GM21576 (cell line): ENCODE data around the gene PPP1R17.

Experiments
- ATAC-seq: cut with Tn5 transposase; IDR thresholded peaks from one replicate; pipeline ENCODE4 v1.9.1; 2021; ENCODE audit warnings: mild to moderate bottlenecking, moderate library complexity; ENCODE audit not compliant: unreplicated experiment

PPP1R17 gene

DNA sequence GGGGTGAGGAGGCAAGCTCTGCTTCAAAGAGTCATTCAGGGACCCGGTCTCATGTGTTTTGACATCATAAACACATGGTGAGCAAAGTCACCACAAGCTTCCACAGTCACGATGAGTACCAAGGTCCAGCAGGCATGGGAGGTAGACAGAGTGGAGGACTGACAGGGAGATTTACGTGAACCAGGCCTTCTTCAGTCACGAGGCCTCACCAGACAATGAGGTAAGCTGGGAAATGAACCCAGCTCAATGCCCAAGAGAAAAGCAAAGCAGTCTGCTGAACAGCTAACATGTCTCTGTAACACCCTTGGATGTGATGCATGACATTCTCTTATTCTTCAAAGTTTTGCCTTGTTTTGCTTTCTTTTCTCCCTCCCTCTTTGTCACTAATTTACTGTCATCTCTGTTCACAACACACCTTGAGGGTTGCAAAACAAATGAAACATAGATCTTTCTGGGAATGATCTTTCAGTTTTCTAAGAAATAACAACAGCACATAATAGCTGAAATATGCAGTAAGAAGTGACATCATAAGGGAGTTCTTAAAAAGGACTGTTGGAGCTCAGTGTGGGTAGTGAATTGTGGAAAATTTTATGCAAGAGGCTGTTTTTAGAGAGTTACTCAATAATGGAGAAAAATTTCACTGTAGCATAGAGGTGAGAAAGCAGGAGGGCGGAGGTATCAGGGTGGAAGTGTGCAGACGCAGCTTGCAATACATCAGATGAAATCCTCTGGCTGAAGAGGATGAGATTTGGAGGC lies 9.0 kb downstream of the PPP1R17 start:
- no peak for ATAC-seq

DNA sequence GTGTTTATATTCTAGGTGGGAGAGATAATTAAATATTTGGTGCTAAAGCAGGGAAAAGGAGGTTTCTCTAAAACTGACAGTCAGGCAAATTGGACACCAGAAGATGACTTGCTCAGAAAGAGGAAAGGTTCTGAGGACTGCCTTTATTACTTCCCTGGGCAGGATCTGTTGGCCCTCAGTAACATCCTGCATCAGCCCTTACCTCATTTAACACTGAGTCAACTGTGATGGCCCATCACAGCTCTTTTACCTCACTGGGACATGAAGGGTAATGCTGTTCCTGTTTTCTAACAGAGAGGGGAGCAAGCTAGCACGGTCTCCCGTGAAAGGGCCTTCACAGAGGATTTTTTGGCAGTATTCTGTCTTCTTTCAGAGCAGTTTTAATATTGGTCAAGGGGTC lies 12.0 kb downstream of the PPP1R17 start:
- no peak for ATAC-seq

DNA sequence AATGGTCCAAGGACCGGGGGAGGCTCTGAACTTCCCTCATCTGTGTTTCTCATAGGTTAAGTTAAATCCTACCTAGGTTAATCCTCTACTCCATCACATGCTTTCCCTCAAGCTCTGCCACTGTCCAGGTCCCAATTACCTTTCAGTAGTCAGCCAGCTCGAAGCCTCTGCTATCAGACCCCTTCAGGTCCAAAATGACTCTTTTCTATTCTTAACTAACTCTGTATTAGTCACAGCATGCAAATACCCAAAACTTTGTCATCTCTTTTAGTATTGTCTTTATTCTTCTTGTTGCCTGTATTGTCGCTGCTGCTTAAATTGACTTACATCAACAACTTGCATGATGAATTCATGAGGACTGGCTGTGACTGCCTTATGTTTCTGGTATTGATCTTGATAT lies 15.3 kb downstream of the PPP1R17 start:
- no peak for ATAC-seq

DNA sequence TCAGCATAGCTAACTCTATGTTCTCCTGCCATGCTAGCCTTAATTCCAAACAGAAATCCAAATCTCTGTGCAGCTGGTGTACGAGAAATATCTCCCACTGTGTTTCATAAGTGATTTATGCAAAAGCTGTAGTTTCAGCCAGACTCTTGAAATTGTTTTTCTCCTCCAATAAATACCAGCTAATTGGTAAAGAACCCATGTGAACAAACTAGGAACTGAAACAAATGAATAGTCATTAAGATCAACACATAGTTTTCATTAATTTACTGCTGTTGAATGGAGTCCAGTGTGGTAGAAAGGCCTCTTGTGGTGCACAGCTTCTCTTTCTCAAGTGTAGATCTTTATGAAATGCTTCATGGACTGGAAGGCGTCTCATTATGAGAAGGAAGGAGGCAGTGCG lies 18.4 kb downstream of the PPP1R17 start:
- ATAC-seq = no peak

DNA sequence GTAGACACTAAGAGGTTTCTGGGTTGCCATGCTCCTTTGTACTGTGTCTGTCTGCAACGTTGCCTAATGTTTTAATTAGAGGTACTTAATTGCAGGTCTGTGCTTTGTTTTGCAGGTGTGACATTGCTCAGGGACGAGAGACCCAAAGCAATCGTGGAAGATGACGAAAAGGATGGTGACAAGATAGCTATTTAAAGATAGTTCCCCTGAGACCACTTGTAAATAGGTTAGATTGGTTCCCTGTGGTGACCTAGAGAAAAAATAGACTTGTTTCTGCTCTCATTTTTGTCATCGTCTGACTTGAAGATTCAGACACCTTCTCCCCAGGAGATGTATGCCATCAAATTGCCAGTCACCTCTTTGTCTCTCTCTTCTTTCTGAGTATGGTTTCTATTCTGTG lies 20.1 kb downstream of the PPP1R17 start:
- no peak for ATAC-seq

DNA sequence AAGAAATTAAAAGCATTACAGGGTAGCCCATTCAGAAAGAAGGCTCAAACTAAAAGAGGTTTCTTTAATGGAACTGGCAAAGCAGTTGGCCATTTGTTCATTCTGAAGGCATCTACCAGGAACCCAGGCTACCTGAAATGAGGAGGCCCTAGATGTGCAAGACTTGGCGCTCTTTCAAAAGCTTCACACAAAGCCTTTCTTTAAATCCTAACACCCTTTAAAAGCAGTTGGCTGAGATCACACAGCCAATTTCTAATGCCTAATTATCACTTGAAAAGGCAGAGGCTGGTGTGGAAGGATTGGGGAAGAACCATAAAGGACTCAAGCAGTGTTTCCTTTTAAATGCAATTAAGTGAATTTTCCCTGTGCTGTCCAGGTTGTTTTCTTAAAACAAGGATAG lies 23.2 kb downstream of the PPP1R17 start:
- ATAC-seq = no peak

DNA sequence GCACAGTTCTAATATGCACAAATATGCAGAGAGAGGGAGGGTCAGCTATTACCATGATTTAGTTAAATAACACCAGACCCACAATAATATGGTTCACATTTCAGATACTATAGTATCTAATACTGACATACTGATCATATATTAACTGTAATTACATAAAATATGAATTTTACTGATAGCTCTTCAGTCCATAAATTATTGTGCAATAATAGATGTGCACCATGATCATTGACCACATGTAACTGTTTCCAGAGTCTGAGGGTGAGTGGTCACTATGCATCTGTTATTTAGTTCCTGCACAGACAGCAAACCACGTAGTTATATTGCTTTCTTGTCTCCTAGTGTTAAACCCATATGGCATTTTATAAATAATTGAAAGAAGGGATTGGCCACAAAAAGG lies 29.3 kb downstream of the PPP1R17 start:
- no peak for ATAC-seq

DNA sequence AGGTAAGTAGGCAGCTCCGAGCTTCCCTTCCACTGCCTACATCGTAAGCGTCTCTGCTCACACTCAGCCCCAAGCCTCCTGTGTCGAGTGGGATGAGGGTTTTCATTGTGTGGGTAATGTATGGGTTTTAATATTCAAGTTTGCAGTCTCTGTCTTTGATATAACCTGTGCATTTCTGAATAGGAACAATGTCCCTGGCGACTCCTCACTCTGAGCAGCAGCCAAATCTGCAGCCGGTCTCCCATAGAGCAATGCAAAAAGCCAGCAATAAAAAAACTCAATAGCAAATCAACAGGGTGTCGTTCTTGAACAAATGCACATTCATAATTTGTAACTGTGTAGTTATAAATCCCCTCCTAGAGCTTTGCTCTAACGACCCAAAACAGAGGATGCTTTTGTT lies 33.4 kb downstream of the PPP1R17 start:
- no peak for ATAC-seq

DNA sequence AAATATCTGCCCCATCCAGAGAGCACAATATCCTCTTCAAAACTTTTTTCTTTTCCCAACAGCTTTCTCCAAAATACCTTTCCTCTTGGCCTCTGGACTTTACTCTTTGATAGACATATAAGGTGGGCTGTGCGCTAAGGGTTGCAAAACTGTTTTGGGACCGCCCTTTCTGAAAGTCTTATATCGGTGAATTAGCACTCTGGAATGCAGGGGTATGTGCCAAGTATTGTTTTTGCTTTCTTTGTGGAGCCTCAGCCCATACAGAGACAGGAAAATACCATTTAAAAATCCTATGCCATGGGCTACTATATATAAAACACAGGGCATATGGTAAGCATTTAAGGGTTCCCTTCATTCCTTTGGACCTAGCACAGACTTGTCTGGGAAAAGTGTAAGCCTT lies 37.7 kb downstream of the PPP1R17 start:
- ATAC-seq = no peak

DNA sequence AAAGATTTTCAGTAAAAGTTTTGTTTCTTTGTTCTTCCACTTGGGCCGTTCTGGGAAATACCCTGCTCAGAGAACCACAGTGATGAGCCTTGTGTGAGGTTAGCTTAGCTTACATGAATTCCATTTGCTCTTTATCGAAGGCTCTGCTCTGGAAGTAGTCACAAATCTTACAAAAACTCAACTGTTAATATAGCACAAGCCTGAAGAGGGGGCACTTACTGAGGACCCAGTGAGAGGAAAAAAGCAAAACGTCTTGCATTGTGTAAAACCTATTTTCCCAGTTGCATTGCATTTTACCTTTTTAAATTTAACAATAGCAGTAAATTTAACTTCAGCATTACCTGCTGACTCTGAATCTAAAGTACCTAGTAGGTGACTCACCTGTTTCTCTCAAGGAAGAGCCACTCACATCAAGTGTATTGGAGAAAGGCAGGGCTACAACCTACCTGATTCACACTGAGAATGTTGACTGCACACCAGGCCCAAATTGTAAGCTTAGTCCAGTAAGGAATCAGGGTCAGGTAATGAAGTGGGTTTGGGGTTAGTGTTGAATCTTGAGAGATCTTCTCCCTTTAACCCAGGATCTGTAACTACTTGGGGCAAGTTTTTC lies 42.3 kb downstream of the PPP1R17 start:
- ATAC-seq = no peak

DNA sequence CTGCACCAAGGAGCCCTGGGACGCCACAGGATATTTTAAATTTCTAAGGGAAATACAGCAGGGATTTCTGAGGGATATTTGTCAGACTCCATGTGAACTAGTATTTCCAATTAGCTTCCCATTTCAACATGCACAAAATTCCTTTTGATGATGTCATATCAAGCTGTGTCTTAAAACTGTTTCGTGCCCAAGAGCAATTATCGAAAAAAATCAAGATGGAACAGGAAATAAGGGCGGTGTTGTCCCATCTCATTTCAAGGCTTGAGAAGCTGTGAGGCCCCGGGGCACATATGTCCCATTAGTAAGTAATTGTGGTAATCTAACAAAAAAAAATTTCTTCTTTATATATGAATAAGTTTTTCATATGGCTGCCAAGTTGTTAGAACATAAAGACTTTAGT lies 47.4 kb downstream of the PPP1R17 start:
- ATAC-seq = no peak

DNA sequence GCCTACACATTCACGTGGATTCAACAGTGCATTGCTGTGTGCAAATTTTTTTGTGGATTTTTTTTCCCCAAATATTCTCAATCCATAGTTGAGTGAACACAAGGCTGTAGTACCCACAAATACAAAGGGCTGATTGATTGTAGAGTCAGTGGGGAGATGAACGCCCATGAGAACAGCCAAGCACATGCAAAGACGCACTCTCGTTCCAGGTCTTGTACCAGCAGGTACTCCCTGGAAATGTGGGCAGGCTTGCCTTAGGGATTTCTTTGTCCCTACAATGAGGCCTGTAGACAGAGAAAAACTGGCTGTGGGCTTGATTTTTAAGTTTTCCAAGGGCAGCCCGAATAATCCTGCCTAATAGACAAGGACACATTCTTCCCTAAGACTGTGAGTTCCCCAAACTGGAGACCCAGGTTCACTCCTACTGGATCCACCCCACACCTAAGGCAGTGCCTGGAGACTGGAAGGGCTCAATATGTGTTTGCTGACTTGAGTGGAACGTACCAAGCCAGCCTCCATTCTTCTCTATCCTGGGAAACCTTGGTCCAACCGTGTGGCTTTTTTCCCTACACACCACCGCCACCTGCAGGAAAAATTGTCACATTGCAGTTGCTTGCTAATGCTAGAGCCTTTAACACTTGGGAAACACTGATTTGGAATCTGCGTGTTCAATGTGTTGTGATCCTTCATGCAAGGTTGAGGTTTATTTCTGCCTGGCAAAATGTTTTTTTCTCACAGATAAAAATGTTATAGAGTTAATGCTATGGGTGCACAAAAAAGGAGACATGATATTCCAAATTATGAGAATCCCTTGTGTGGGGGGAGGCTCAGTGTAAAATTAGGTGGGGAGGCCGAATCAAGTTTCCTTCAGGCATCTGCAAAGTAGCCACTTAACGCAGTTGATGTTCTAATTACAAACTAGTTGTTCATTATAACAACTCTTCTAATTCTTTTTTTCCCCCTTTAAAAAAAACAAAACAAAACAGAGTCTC lies 49.3 kb downstream of the PPP1R17 start:
- ATAC-seq = no peak

DNA sequence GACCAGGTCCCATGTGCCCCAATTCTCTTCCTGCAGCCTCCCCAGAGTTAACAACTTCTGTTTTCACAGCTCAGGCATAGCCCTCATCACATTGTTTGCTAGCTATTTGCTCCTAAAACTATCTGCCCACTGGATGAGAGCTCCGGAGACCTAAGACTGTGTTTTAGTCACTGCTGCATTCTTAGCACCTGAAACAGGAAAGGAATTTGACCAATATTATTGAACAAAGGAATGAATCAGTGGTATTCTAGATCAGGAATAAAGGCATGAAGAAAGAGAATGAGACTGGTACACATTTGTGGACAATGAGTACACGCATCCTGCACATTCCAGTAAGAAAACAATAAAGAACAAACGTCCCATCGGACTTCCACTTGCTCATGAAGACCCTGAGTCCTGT lies 54.8 kb downstream of the PPP1R17 start:
- ATAC-seq = no peak

DNA sequence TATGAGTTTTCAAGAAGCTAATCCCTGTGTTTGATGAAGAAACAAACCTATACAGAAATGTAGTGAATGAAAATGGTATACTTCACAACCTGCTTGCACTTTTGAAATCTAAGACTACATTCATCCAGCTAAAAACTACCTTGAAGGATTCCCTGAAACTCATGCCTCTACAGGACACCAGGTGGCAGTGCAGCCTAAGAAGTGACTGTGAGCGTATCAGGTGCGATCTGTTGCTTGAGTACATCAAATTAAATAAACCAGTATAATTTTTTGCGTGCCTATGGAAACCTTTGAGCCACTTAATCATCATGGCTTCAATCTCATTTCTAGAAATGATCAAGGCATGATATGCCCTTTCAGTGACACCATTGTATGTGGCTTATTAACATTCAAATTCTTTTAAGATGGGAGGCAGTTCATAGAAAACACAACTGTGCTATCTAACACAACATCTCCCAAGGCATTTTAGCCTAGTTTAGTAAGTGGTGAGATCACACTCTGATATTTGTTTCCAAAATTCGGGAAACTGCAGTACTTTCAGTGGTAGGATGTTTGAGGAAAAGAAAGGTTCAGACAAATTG lies 57.4 kb downstream of the PPP1R17 start:
- peak; percentile 75 for ATAC-seq

DNA sequence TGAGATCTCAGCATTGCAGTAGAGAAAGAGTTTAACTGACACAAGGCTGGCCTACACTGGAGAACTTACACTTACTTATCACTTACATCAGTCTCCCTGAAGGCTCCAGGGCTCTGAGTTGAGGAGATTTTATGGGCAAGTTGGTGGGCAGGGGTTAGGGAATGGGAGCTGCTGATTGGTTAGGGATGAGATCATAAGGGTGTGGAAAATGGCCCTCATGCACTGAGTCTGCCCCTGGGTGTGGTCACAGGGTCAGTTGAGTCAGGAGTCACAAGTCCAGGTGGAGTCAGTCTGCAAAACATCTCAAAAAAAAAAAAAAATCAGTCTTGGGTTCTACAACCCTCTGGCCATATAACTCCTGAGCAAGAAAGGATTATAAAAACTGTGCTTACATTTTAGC lies 60.5 kb downstream of the PPP1R17 start:
- no peak for ATAC-seq

DNA sequence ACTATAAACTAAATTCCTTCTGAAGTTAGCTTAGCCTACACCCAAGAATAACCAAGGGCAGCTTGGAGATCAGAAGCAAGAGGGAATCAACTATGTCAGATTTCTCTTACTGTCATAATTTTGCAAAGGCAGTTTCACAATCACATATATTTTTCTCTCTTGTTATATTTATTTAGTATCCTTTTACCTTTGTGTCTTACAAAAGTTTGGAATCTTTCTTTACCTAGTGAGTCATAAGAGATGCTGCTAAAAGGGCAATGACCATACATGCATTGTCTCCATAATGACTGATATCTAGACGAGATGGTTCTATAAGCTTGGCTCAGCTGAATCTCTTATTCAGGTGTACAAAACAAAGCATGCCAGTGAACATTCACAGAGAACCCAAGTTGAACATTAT lies 61.1 kb downstream of the PPP1R17 start:
- ATAC-seq = no peak

DNA sequence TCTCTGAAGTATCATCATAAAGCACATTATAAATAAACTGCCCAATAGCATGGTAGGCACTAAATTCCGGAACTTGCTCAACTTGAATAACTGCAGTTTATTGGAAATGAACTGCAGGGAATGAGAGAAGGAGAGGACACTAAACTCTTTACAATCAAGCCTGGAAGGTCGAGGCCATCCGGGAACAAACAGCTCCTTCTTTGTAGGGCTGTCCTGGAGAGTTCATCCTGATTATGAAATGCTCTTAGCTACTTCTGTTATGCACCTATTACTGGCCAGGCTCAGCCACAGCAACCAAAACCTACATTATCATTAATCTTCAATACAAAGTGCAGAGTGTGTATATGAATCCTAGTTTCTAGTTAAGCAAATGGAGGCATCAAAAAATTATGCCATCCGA lies 64.7 kb downstream of the PPP1R17 start:
- ATAC-seq = no peak
